Prostate gland (tissue), 2 donors: ENCODE measurements around the gene TROAP. TPM values are rescaled to one million over a fixed set of nuclear protein-coding genes. Genes with fewer than 3 reads are reported as not detected.

Source experiments
- DNase-seq: peaks from one replicate; pipeline ENCODE4 v3.0.0-alpha.2; 2019; ENCODE audit warnings: low spot score
- H3K27ac ChIP-seq, 2 donors: fragments of 200-600 bp; sonication (generic); 2 replicates each; pipeline ENCODE4 v1.5.1; 2017 to 2019
- H3K27me3 ChIP-seq: fragments of 200-600 bp; sonication (generic); replicated peaks from 2 replicates; pipeline ENCODE4 v1.5.1; 2019; ENCODE audit not compliant: insufficient read depth
- H3K36me3 ChIP-seq, 2 donors: fragments of 200-600 bp; sonication (generic); 1 replicate in 1 of 2; 2 replicates in 1 of 2; pipeline versions ENCODE4 v1.5.1 to v1.8.1; 2017 to 2019
- H3K4me1 ChIP-seq: fragments of 200-600 bp; sonication (generic); replicated peaks from 2 replicates; pipeline ENCODE4 v1.5.1; 2019
- H3K4me3 ChIP-seq, 2 donors: fragments of 200-600 bp; sonication (generic); 2 replicates each; pipeline ENCODE4 v1.5.1; 2017 to 2019
- H3K9me3 ChIP-seq: fragments of 200-600 bp; sonication (generic); 2 replicates; pipeline ENCODE4 v1.5.1; 2017
- CTCF ChIP-seq, 4 experiments: fragments of 200-600 bp in 2 of 4; fragments of 450-650 bp in 2 of 4; sonication (generic) in 2 of 4; IDR thresholded peaks; 1 replicate in 3 of 4; 2 replicates in 1 of 4; pipeline ENCODE4 v1.5.1; 2016 to 2019; ENCODE audit warnings: antibody characterized with exemption in 4 of 4, mild to moderate bottlenecking in 2 of 4, moderate library complexity in 2 of 4
- POLR2A ChIP-seq: fragments of 450-650 bp; IDR thresholded peaks from one replicate; pipeline ENCODE4 v1.6.1; 2016; ENCODE audit warnings: antibody characterized with exemption, mild to moderate bottlenecking
- POLR2AphosphoS5 ChIP-seq: sonication (generic); formaldehyde crosslinking; IDR thresholded peaks from one replicate; pipeline ENCODE4 v1.6.1; 2017; ENCODE audit warnings: antibody characterized with exemption
- WGBS: methylation state at CpG from one replicate; pipeline ENCODE4 v1.1.5; 2018; 5-methylcytosine and 5-hydroxymethylcytosine counted together
- intact Hi-C: fragments of 100-400 bp; cut with DNase I; formaldehyde crosslinking; loops from one replicate; pipeline ENCODE4 v1.14.2; 2022
- total RNA-seq, 2 donors: library from RNA; depleted of rRNA; stranded (reverse); fragments of >200 nt; gene quantifications; one replicate each; pipeline ENCODE4 v1.1.0, GENCODE V29; 2016

Gene TROAP
- total RNA-seq, 2 donors from 2014 or later: 0.46 to 5.2 TPM

GRCh38 chr12:49334226-49334625 lies 11.2 kb downstream of the TROAP start:
- no peaks in the 10 kb centered on the region for H3K36me3 ChIP-seq
- H3K4me3 ChIP-seq: no peak overlapping the region
- peaks cover 12% of the 10 kb centered on the region for H3K27me3 ChIP-seq
- no peak for DNase-seq
- 69% methylated on average over 19 of the region's 19 CpGs for WGBS
- H3K9me3 ChIP-seq: no peaks in the 10 kb centered on the region
- intact Hi-C loops: loop anchor here (5.0 kb wide), 2 partner anchors 37 to 178 kb away; partner anchors contain the start of gene PRPH
- TF ChIP-seq POLR2AphosphoS5: no peak
- no peak for TF ChIP-seq CTCF (IDR thresholded peaks at IDR 0.05)
- TF ChIP-seq POLR2A: no peak
- H3K27ac ChIP-seq: no peak overlapping the region
- peaks cover 4% of the 10 kb centered on the region for H3K4me1 ChIP-seq

GRCh38 chr12:49334681-49335080 lies 11.6 kb downstream of the TROAP start:
- H3K27me3 ChIP-seq: peaks cover 12% of the 10 kb centered on the region
- H3K27ac ChIP-seq: no peak overlapping the region
- H3K4me1 ChIP-seq: peaks cover 4% of the 10 kb centered on the region
- no peaks in the 10 kb centered on the region for H3K9me3 ChIP-seq
- WGBS: 75% methylated on average over 12 of the region's 12 CpGs
- H3K36me3 ChIP-seq: no peaks in the 10 kb centered on the region
- DNase-seq: no peak
- H3K4me3 ChIP-seq: no peak overlapping the region
- TF ChIP-seq POLR2AphosphoS5 (no peak), CTCF (IDR thresholded peaks at IDR 0.05) (no peak), POLR2A (no peak)
- intact Hi-C loops: loop anchor here (5.0 kb wide), 2 partner anchors 37 to 178 kb away; partner anchors contain the start of gene PRPH

GRCh38 chr12:49335118-49335954 lies 12.3 kb downstream of the TROAP start:
- Histone ChIP-seq H3K9me3 (no peaks in the 10 kb centered on the region), H3K4me3 (no peak overlapping the region), H3K36me3 (no peaks in the 10 kb centered on the region), H3K27me3 (peaks cover 12% of the 10 kb centered on the region), H3K4me1 (peaks cover 4% of the 10 kb centered on the region), H3K27ac (no peak overlapping the region)
- intact Hi-C loops: no loop called here
- TF ChIP-seq CTCF (IDR thresholded peaks at IDR 0.05) (no peak), POLR2A (no peak), POLR2AphosphoS5 (no peak)
- 83% methylated on average over 16 of the region's 16 CpGs for WGBS
- no peak for DNase-seq

GRCh38 chr12:49335955-49336644 lies 13.0 kb downstream of the TROAP start:
- H3K4me3 ChIP-seq: no peak overlapping the region
- TF ChIP-seq POLR2AphosphoS5 (no peak), POLR2A (no peak), CTCF (IDR thresholded peaks at IDR 0.05) (no peak)
- no peak for DNase-seq
- WGBS: 35% methylated on average over 28 of the region's 72 CpGs
- H3K27me3 ChIP-seq: peaks cover 12% of the 10 kb centered on the region
- no peak overlapping the region for H3K27ac ChIP-seq
- intact Hi-C loops: no loop called here
- no peaks in the 10 kb centered on the region for H3K9me3 ChIP-seq
- H3K4me1 ChIP-seq: peaks cover 4% of the 10 kb centered on the region
- no peaks in the 10 kb centered on the region for H3K36me3 ChIP-seq
